ENCODE results near the gene GGT6. TPM values are rescaled to one million over a fixed set of nuclear protein-coding genes. Genes with fewer than 3 reads are reported as not detected.

GGT6 gene
- total and polyA plus RNA-seq, 2 of the 13 experiments (the other 11 are each of a cell fraction or from before 2014, with no cell fraction given): 0.16 to 0.80 TPM

DNA sequence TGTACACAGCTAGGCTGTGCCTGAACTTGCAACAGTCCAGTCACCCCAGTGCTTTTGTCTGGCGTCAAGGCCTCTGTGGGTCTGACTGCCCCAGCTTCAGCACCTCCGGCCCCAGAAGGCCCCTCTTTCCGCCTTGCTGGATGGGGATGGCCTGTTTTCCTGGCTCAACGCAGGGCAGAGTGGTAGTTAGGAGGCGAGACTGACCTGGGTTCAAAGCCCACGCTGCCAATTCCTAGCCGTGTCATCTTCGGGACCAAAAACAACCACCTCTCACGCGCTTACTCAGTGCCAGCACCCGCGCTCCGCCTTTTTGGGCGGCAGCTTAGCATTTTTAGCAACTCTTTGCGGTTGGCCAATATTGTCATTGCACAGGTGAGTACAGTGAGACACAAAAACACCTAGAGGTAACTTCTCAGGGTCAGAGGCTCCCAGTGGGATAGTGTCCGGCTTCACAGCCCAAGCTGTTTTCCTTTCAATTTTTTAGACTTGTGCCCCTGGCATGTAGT, 9.8 kb downstream of the GGT6 start:
- Histone ChIP-seq H3K4me2 (ENCODE audit: low read depth, low read length) (no peak overlapping the region), H3K4me3 (replicated peaks in 1 of 3; ENCODE audit: insufficient read depth in 1 of 3, low read depth in 2 of 3, low read length in 3 of 3) (no peak overlapping the region), H3K4me1 (ENCODE audit: insufficient read depth, low read length) (peaks cover 14% of the 10 kb centered on the region), H4K20me1 (ENCODE audit: insufficient read depth, low read length) (no peaks in the 10 kb centered on the region), H3K9me3 (ENCODE audit: low read length) (no peaks in the 10 kb centered on the region), H3K27ac (ENCODE audit: extremely low read length, insufficient read depth, low read length) (no peak overlapping the region), H3K79me2 (ENCODE audit: insufficient read depth, low read length) (peaks cover 16% of the 10 kb centered on the region), H3K27me3 (ENCODE audit: control insufficient read depth in 1 of 2, insufficient read depth in 2 of 2, low read length in 2 of 2) (no peaks in the 10 kb centered on the region), H3K9ac (ENCODE audit: insufficient read depth, low read depth, low read length) (no peak overlapping the region), H2AFZ (ENCODE audit: low read length) (no peak overlapping the region), H3K36me3 (replicated peaks in 1 of 2; ENCODE audit: control insufficient read depth in 1 of 2, insufficient read depth in 2 of 2, low read length in 2 of 2) (peaks cover 41 to 76% of the 10 kb centered on the region in 2 experiments)
- no TSS peak for BruUV-seq (replicated peaks)
- no peak for TF ChIP-seq ZNF264 (CRISPR knock-in tag; IDR thresholded peaks at IDR 0.05)
- peak; percentile 48 for TF ChIP-seq AGO2 (optimal IDR thresholded peaks at IDR 0.05; ENCODE audit: low read depth, low read length)
- no peak for FAIRE-seq
- ATAC-seq: no peak
- POLR2A ChIA-PET: interaction anchor here (0.9 kb wide), 1 partner anchor 11 kb away, joined by 3 read pairs; no protein-coding TSS in a partner anchor
- CTCF ChIA-PET (ENCODE audit: low intra/inter-chr PET ratio, low total read pairs): no interaction called here
- intact Hi-C loops (cut with micrococcal nuclease; ENCODE audit: unreplicated experiment): no loop called here
- in situ Hi-C loops (cut with HindIII; ENCODE audit: extremely low pct_ligation_motif_present, low pct_unique_long_range_greater_than_20kb): loop anchor here (10.0 kb wide), 1 partner anchor 344 kb away; the partner anchor contains the start of gene C17orf107
- WGBS (ENCODE audit: low lambda C conversion rate): 96% methylated on average over 12 of the region's 16 CpGs
- DNase-seq (ENCODE audit: low spot score): no peak

DNA sequence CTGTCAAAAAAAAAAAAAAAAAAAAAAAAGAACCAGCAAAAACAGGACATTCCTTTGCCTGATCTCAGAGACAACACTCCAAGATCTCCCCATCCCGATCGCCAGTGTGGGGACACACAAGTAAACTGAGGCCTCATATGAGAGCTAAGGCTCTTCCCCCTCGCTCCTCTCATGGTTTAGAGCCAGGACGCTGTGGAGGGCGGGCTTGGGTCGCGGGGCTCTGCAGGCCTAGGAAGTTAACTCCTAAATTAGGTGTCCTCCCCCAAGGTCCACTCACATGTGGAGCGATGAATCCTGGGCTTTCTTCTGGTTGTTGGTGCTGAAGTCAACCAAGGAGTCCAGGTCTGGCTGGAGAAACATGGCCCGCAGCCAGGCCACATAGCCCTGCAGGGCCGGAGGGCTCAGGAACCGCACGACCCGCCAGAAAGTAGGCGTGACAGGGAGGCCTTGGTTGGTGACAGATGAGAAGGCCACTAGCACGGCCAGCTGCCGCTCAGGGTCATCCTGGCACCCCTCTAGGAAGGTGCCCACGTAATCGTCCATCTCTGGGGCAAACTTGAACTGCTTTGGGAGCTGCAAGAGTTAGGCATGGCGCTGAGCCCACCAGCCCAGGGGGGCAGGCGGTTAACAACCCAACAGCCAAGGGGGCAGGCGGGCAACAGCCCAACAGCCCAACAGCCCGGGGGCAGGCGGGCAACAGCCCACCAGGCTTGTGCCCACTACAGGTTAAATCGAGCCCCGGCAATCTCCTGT, 10.4 kb downstream of the GGT6 start:
- H3K4me2 ChIP-seq (ENCODE audit: low read depth, low read length): no peak overlapping the region
- no peak overlapping the region for H3K4me3 ChIP-seq (replicated peaks in 1 of 3; ENCODE audit: insufficient read depth in 1 of 3, low read depth in 2 of 3, low read length in 3 of 3)
- no peaks in the 10 kb centered on the region for H3K27me3 ChIP-seq (ENCODE audit: control insufficient read depth in 1 of 2, insufficient read depth in 2 of 2, low read length in 2 of 2)
- no TSS peak for BruUV-seq (replicated peaks)
- peaks cover 14% of the 10 kb centered on the region for H3K79me2 ChIP-seq (ENCODE audit: insufficient read depth, low read length)
- no peak for DNase-seq (ENCODE audit: low spot score)
- H3K9ac ChIP-seq (ENCODE audit: insufficient read depth, low read depth, low read length): no peak overlapping the region
- peaks cover 43 to 80% of the 10 kb centered on the region in 2 experiments for H3K36me3 ChIP-seq (replicated peaks in 1 of 2; ENCODE audit: control insufficient read depth in 1 of 2, insufficient read depth in 2 of 2, low read length in 2 of 2)
- no peak for ATAC-seq
- H3K4me1 ChIP-seq (ENCODE audit: insufficient read depth, low read length): peaks cover 14% of the 10 kb centered on the region
- H3K9me3 ChIP-seq (ENCODE audit: low read length): no peaks in the 10 kb centered on the region
- WGBS (ENCODE audit: low lambda C conversion rate): 99% methylated on average over 14 of the region's 25 CpGs
- TF ChIP-seq HES4 (CRISPR knock-in tag; IDR thresholded peaks at IDR 0.05; ENCODE audit: borderline replicate concordance): no peak
- no peak for TF ChIP-seq MAF1 (CRISPR knock-in tag; IDR thresholded peaks at IDR 0.05; ENCODE audit: borderline replicate concordance)
- TF ChIP-seq RBFOX2 (IDR thresholded peaks at IDR 0.05; ENCODE audit: low read depth, low read length): peak; percentile 50; the same call in 1 of the 2 replicates
- TF ChIP-seq AGO2 (optimal IDR thresholded peaks at IDR 0.05; ENCODE audit: low read depth, low read length): peak; percentile 80
- no peaks in the 10 kb centered on the region for H4K20me1 ChIP-seq (ENCODE audit: insufficient read depth, low read length)
- in situ Hi-C loops (cut with HindIII; ENCODE audit: extremely low pct_ligation_motif_present, low pct_unique_long_range_greater_than_20kb): loop anchor here (10.0 kb wide), 1 partner anchor 345 kb away; the partner anchor contains the start of gene C17orf107
- ChIA-PET CTCF (ENCODE audit: low intra/inter-chr PET ratio, low total read pairs) (no interaction called here), POLR2A (no interaction called here)
- H3K27ac ChIP-seq (ENCODE audit: extremely low read length, insufficient read depth, low read length): no peak overlapping the region
- intact Hi-C loops (cut with micrococcal nuclease; ENCODE audit: unreplicated experiment): no loop called here
- FAIRE-seq: no peak
- H2AFZ ChIP-seq (ENCODE audit: low read length): no peak overlapping the region
